Endothelial cell of umbilical vein (primary cell): ENCODE data around the gene OPCML.

Source experiments
- FOS ChIP-seq: IDR thresholded peaks from 2 replicates; pipeline ENCODE4 v1.6.1; 2011; ENCODE audit warnings: mild to moderate bottlenecking, low read length, moderate library complexity, borderline replicate concordance; ENCODE audit not compliant: insufficient read depth
- GATA2 ChIP-seq: IDR thresholded peaks from 2 replicates; pipeline ENCODE4 v1.7.0; 2011; ENCODE audit warnings: low read depth, mild to moderate bottlenecking, moderate library complexity, mixed read lengths, low read length; ENCODE audit not compliant: insufficient read length, insufficient read depth
- POLR2A ChIP-seq: IDR thresholded peaks from 2 replicates; pipeline ENCODE4 v1.6.1; 2012; ENCODE audit warnings: low read depth, mild to moderate bottlenecking, control low read depth, low read length
- POLR2AphosphoS5 ChIP-seq: IDR thresholded peaks from 2 replicates; pipeline ENCODE4 v1.6.1; 2012; ENCODE audit warnings: low read depth, mild to moderate bottlenecking, control low read depth, low read length, moderate library complexity; ENCODE audit not compliant: insufficient read depth

GRCh38 chr11:133049244-133050019, 482.9 kb downstream of the OPCML start:
- TF ChIP-seq POLR2A, result no peak
- no peak for TF ChIP-seq POLR2AphosphoS5
- TF ChIP-seq FOS, result no peak
- no peak for TF ChIP-seq GATA2
